ENCODE measurements around the gene NCK1. TPM values are rescaled to one million over a fixed set of nuclear protein-coding genes. Genes with fewer than 3 reads are reported as not detected.

The NCK1 gene
- total and polyA plus RNA-seq, 2 of the 13 experiments (the other 11 are each of a cell fraction or from before 2014, with no cell fraction given), result 14.7 to 30.4 TPM

- Histone ChIP-seq H3K79me2 (ENCODE audit: insufficient read depth, low read length) (no peaks in the 10 kb centered on the region), H3K4me3 (replicated peaks in 1 of 3; ENCODE audit: insufficient read depth in 1 of 3, low read depth in 2 of 3, low read length in 3 of 3) (no peak overlapping the region), H3K27ac (ENCODE audit: extremely low read length, insufficient read depth, low read length) (no peak overlapping the region), H3K9me3 (ENCODE audit: low read length) (no peaks in the 10 kb centered on the region), H3K9ac (ENCODE audit: insufficient read depth, low read depth, low read length) (no peak overlapping the region), H3K4me2 (ENCODE audit: low read depth, low read length) (no peak overlapping the region), H2AFZ (ENCODE audit: low read length) (no peak overlapping the region), H3K4me1 (ENCODE audit: insufficient read depth, low read length) (no peaks in the 10 kb centered on the region), H3K27me3 (ENCODE audit: control insufficient read depth in 1 of 2, insufficient read depth in 2 of 2, low read length in 2 of 2) (no peaks in the 10 kb centered on the region), H4K20me1 (ENCODE audit: insufficient read depth, low read length) (no peaks in the 10 kb centered on the region), H3K36me3 (replicated peaks in 1 of 2; ENCODE audit: control insufficient read depth in 1 of 2, insufficient read depth in 2 of 2, low read length in 2 of 2) (no peaks in the 10 kb centered on the region)
- WGBS (ENCODE audit: low lambda C conversion rate), result 57% methylated on average over 2 of the region's 2 CpGs
- in situ Hi-C loops (cut with HindIII; ENCODE audit: extremely low pct_ligation_motif_present, low pct_unique_long_range_greater_than_20kb), result no loop called here
- ChIA-PET POLR2A (no interaction called here), CTCF (ENCODE audit: low intra/inter-chr PET ratio, low total read pairs) (no interaction called here)
- no peak for DNase-seq (ENCODE audit: low spot score)
- FAIRE-seq, result no peak
- ATAC-seq, result no peak
- intact Hi-C loops (cut with micrococcal nuclease; ENCODE audit: unreplicated experiment), result no loop called here
- BruUV-seq (replicated peaks), result no TSS peak
- TF ChIP-seq, protein P1, sequence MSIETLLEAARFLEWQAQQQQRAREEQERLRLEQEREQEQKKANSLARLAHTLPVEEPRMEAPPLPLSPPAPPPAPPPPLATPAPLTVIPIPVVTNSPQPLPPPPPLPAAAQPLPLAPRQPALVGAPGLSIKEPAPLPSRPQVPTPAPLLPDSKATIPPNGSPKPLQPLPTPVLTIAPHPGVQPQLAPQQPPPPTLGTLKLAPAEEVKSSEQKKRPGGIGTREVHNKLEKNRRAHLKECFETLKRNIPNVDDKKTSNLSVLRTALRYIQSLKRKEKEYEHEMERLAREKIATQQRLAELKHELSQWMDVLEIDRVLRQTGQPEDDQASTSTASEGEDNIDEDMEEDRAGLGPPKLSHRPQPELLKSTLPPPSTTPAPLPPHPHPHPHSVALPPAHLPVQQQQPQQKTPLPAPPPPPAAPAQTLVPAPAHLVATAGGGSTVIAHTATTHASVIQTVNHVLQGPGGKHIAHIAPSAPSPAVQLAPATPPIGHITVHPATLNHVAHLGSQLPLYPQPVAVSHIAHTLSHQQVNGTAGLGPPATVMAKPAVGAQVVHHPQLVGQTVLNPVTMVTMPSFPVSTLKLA (IDR thresholded peaks at IDR 0.05), result no peak
- no peak for TF ChIP-seq REL (CRISPR knock-in tag; conservative IDR thresholded peaks at IDR 0.05)
- TF ChIP-seq ZNF160 (CRISPR knock-in tag; IDR thresholded peaks at IDR 0.05), result no peak
- TF ChIP-seq, protein P2, sequence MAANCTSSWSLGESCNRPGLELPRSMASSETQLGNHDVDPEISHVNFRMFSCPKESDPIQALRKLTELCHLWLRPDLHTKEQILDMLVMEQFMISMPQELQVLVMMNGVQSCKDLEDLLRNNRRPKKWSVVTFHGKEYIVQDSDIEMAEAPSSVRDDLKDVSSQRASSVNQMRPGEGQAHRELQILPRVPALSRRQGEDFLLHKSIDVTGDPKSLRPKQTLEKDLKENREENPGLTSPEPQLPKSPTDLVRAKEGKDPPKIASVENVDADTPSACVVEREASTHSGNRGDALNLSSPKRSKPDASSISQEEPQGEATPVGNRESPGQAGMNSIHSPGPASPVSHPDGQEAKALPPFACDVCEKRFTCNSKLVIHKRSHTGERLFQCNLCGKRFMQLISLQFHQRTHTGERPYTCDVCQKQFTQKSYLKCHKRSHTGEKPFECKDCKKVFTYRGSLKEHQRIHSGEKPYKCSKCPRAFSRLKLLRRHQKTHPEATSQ (CRISPR knock-in tag; IDR thresholded peaks at IDR 0.05; ENCODE audit: borderline replicate concordance), result no peak
- TF ChIP-seq RFX5 (IDR thresholded peaks at IDR 0.05; ENCODE audit: low read depth, low read length), result no peak
- TF ChIP-seq, protein P3, sequence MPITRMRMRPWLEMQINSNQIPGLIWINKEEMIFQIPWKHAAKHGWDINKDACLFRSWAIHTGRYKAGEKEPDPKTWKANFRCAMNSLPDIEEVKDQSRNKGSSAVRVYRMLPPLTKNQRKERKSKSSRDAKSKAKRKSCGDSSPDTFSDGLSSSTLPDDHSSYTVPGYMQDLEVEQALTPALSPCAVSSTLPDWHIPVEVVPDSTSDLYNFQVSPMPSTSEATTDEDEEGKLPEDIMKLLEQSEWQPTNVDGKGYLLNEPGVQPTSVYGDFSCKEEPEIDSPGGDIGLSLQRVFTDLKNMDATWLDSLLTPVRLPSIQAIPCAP (CRISPR knock-in tag; IDR thresholded peaks at IDR 0.05; ENCODE audit: low read depth), result no peak
- no peak for TF ChIP-seq NRL (CRISPR knock-in tag; IDR thresholded peaks at IDR 0.05; ENCODE audit: borderline replicate concordance)
- TF ChIP-seq, protein P4, sequence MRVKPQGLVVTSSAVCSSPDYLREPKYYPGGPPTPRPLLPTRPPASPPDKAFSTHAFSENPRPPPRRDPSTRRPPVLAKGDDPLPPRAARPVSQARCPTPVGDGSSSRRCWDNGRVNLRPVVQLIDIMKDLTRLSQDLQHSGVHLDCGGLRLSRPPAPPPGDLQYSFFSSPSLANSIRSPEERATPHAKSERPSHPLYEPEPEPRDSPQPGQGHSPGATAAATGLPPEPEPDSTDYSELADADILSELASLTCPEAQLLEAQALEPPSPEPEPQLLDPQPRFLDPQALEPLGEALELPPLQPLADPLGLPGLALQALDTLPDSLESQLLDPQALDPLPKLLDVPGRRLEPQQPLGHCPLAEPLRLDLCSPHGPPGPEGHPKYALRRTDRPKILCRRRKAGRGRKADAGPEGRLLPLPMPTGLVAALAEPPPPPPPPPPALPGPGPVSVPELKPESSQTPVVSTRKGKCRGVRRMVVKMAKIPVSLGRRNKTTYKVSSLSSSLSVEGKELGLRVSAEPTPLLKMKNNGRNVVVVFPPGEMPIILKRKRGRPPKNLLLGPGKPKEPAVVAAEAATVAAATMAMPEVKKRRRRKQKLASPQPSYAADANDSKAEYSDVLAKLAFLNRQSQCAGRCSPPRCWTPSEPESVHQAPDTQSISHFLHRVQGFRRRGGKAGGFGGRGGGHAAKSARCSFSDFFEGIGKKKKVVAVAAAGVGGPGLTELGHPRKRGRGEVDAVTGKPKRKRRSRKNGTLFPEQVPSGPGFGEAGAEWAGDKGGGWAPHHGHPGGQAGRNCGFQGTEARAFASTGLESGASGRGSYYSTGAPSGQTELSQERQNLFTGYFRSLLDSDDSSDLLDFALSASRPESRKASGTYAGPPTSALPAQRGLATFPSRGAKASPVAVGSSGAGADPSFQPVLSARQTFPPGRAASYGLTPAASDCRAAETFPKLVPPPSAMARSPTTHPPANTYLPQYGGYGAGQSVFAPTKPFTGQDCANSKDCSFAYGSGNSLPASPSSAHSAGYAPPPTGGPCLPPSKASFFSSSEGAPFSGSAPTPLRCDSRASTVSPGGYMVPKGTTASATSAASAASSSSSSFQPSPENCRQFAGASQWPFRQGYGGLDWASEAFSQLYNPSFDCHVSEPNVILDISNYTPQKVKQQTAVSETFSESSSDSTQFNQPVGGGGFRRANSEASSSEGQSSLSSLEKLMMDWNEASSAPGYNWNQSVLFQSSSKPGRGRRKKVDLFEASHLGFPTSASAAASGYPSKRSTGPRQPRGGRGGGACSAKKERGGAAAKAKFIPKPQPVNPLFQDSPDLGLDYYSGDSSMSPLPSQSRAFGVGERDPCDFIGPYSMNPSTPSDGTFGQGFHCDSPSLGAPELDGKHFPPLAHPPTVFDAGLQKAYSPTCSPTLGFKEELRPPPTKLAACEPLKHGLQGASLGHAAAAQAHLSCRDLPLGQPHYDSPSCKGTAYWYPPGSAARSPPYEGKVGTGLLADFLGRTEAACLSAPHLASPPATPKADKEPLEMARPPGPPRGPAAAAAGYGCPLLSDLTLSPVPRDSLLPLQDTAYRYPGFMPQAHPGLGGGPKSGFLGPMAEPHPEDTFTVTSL (CRISPR knock-in tag; IDR thresholded peaks at IDR 0.05; ENCODE audit: borderline replicate concordance), result no peak
- no peak for TF ChIP-seq ZZZ3 (CRISPR knock-in tag; IDR thresholded peaks at IDR 0.05; ENCODE audit: borderline replicate concordance)
- TF ChIP-seq U2AF1 (optimal IDR thresholded peaks at IDR 0.05; ENCODE audit: low read depth, low read length), result no peak
- no peak for TF ChIP-seq SNAI1 (CRISPR knock-in tag; IDR thresholded peaks at IDR 0.05; ENCODE audit: borderline replicate concordance)
- no peak for TF ChIP-seq KAT7 (CRISPR knock-in tag; IDR thresholded peaks at IDR 0.05; ENCODE audit: borderline replicate concordance)
- TF ChIP-seq STAT5B (CRISPR knock-in tag; IDR thresholded peaks at IDR 0.05), result no peak
Measured at GRCh38 chr3:136988651-136989050, 126.6 kb downstream of the NCK1 start.
